LoVo (cell line): ENCODE data around the gene SIGLEC14.
"Not testable (repeated sequence)": the region's sequence is repeated elsewhere in the genome, so short reads cannot be mapped to it uniquely, and the experiment has no call there.

Source experiments
- DNase-seq: peaks from one replicate; pipeline ENCODE4 v3.0.0-alpha.2; 2016; ENCODE audit warnings: low spot score

SIGLEC14 gene

GRCh38 chr19:51675911-51676565 is 29.4 kb upstream of the SIGLEC14 start:
- not testable (repeated sequence) for DNase-seq

- no peak for DNase-seq
These were observed 21.6 kb upstream of the SIGLEC14 start for GRCh38 chr19:51668216-51668615.

- DNase-seq, result no peak
These were observed 18.4 kb upstream of the SIGLEC14 start for GRCh38 chr19:51664997-51665396.

GRCh38 chr19:51664131-51664530 is 17.5 kb upstream of the SIGLEC14 start:
- DNase-seq, result no peak

- DNase-seq, result no peak
These were observed 17.0 kb upstream of the SIGLEC14 start for GRCh38 chr19:51663650-51664049.

GRCh38 chr19:51660975-51661600 is 14.5 kb upstream of the SIGLEC14 start:
- DNase-seq, result peak; percentile 8

- no peak for DNase-seq
These were observed 8.2 kb upstream of the SIGLEC14 start for GRCh38 chr19:51654783-51655182.

GRCh38 chr19:51653162-51653561 is 6.5 kb upstream of the SIGLEC14 start:
- DNase-seq, result no peak

- no peak for DNase-seq
These were observed 5.6 kb upstream of the SIGLEC14 start for GRCh38 chr19:51652266-51652665.

- DNase-seq, result no peak
These were observed 4.7 kb upstream of the SIGLEC14 start for GRCh38 chr19:51651216-51651846.

- DNase-seq, result no peak
These were observed 693 bp upstream of the SIGLEC14 start for GRCh38 chr19:51647318-51647717.

GRCh38 chr19:51644636-51645271 is 1.9 kb downstream of the SIGLEC14 start:
- no peak for DNase-seq

- DNase-seq, result no peak
These were observed 5.0 kb downstream of the SIGLEC14 start for GRCh38 chr19:51641648-51642047.

GRCh38 chr19:51640386-51640785 is 6.2 kb downstream of the SIGLEC14 start:
- no peak for DNase-seq

GRCh38 chr19:51639916-51640315 is 6.7 kb downstream of the SIGLEC14 start:
- no peak for DNase-seq

- no peak for DNase-seq
These were observed 9.2 kb downstream of the SIGLEC14 start for GRCh38 chr19:51637362-51637978.

- no peak for DNase-seq
These were observed 14.5 kb downstream of the SIGLEC14 start for GRCh38 chr19:51632126-51632525.

- not testable (repeated sequence) for DNase-seq
These were observed 16.3 kb downstream of the SIGLEC14 start, which contains the start of gene SIGLEC5 for GRCh38 chr19:51630315-51630714. SIGLEC5 (minus strand) TSS chr19:51630401; CDS start chr19:51630335, 66 bp downstream.

GRCh38 chr19:51628153-51628939 is 18.3 kb downstream of the SIGLEC14 start:
- no peak for DNase-seq

GRCh38 chr19:51627491-51628138 is 19.0 kb downstream of the SIGLEC14 start:
- DNase-seq, result no peak

- no peak for DNase-seq
These were observed 19.9 kb downstream of the SIGLEC14 start for GRCh38 chr19:51626675-51627074.
